Spleen (tissue), 11 donors: Measurements from ENCODE around the gene VPS51. TPM values are rescaled to one million over a fixed set of nuclear protein-coding genes. Genes with fewer than 3 reads are reported as not detected.

Source experiments
- DNase-seq: peaks from one replicate; pipeline ENCODE4 v3.0.0-alpha.2; 2020
- H3K27ac ChIP-seq, 8 donors: fragments of 200-600 bp; sonication (generic) in 7 of 8; 1 replicate in 4 of 8; 2 replicates in 4 of 8; pipeline versions ENCODE4 v1.5.0 to v1.8.0; 2016 to 2021; ENCODE audit warnings: inconsistent platforms in 4 of 8, mild to moderate bottlenecking in 4 of 8, moderate library complexity in 1 of 8
- H3K27me3 ChIP-seq, 7 donors: fragments of 200-600 bp; sonication (generic) in 6 of 7; replicated peaks in 1 of 7; 1 replicate in 4 of 7; 2 replicates in 3 of 7; pipeline versions ENCODE4 v1.5.0 to v1.8.0; 2016 to 2021; ENCODE audit warnings: inconsistent platforms in 3 of 7, mild to moderate bottlenecking in 1 of 7
- H3K36me3 ChIP-seq, 6 donors: fragments of 200-600 bp; sonication (generic) in 5 of 6; 1 replicate in 4 of 6; 2 replicates in 2 of 6; pipeline versions ENCODE4 v1.5.0 to v1.8.0; 2016 to 2021; ENCODE audit warnings: inconsistent platforms in 2 of 6
- H3K4me1 ChIP-seq, 6 donors: fragments of 200-600 bp; sonication (generic) in 5 of 6; 1 replicate in 3 of 6; 2 replicates in 3 of 6; pipeline versions ENCODE4 v1.5.0 to v1.8.0; 2016 to 2021; ENCODE audit warnings: inconsistent platforms in 3 of 6
- H3K4me3 ChIP-seq, 8 donors: fragments of 200-600 bp; sonication (generic) in 7 of 8; 1 replicate in 4 of 8; 2 replicates in 4 of 8; pipeline versions ENCODE4 v1.5.0 to v1.8.0; 2016 to 2021; ENCODE audit warnings: inconsistent platforms in 4 of 8, mild to moderate bottlenecking in 4 of 8, moderate library complexity in 2 of 8
- H3K9me3 ChIP-seq, 8 donors: fragments of 200-600 bp; sonication (generic) in 7 of 8; 1 replicate in 4 of 8; 2 replicates in 4 of 8; pipeline versions ENCODE4 v1.5.0 to v1.8.0; 2016 to 2021; ENCODE audit warnings: inconsistent platforms in 4 of 8
- CTCF ChIP-seq, 11 experiments: fragments of 200-600 bp in 7 of 11; fragments of 450-650 bp in 4 of 11; sonication (generic) in 4 of 11; IDR thresholded peaks in 8 of 11; conservative IDR thresholded peaks in 3 of 11; 1 replicate in 7 of 11; 2 replicates in 4 of 11; pipeline versions ENCODE4 v1.4.0 to v1.8.0; 2016 to 2021; ENCODE audit warnings: antibody characterized with exemption in 11 of 11, inconsistent platforms in 4 of 11, mild to moderate bottlenecking in 1 of 11
- POLR2A ChIP-seq, 3 donors: fragments of 450-650 bp; IDR thresholded peaks; one replicate each; pipeline ENCODE4 v1.5.1; 2017; ENCODE audit warnings: antibody characterized with exemption in 3 of 3, mild to moderate bottlenecking in 1 of 3
- POLR2AphosphoS5 ChIP-seq, 3 donors: sonication (generic); formaldehyde crosslinking; IDR thresholded peaks; one replicate each; pipeline ENCODE4 v1.5.1; 2017; ENCODE audit warnings: antibody characterized with exemption in 3 of 3
- WGBS, 5 donors: extraction: QIAGEN DNeasy Blood & Tissue Kit in 3 of 5; methylation state at CpG; one replicate each; pipeline versions ENCODE4 v1.1.5 to v1.1.7; 2013 to 2018; 5-methylcytosine and 5-hydroxymethylcytosine counted together
- intact Hi-C: fragments of 100-400 bp; cut with DNase I; formaldehyde crosslinking; loops from one replicate; pipeline ENCODE4 v1.15.0; 2023; ENCODE audit warnings: low total_unique reads
- polyA plus RNA-seq, 3 donors: library from polyadenylated mRNA; stranded (reverse); fragments of 200-250 nt; gene quantifications; one replicate each; pipeline ENCODE4 v1.2.1, GENCODE V29; 2013
- total RNA-seq, 7 donors: library from RNA; depleted of rRNA in 3 of 7; stranded (reverse); fragments of >200 nt in 3 of 7; fragmentation: NEBNext Ultra II Directional in 4 of 7; extraction: Animal tissue kit (Norgen Biotek cat#: 25700) in 4 of 7; gene quantifications; one replicate each; pipeline versions ENCODE4 v1.1.0 to v1.2.1, GENCODE V29; 2016 to 2021
- donor health status: healthy with polysubstance abuse.
- donor health status: DM: no; HTN: no; CAD: no; lungs with moderate emphysema.
- donor health status: DM: no; HTN: no; CAD: no.
- donor health status: Bipolar disorder and iron deficiency.
- donor health status: healthy.
- donor health status: DM: no; HTN: no; CAD: no.
- donor health status: DM: yes; HTN: yes; CAD: no.

Gene VPS51
- total and polyA plus RNA-seq, 10 donors = 103 to 570 (median 149) TPM

GRCh38 chr11:65131895-65132237, 35.9 kb downstream of the VPS51 start:
- H3K4me1 ChIP-seq = peaks cover 38 to 86% (median 58%) of the 10 kb centered on the region in 6 donors
- peaks cover 9 to 62% (median 60%) of the 10 kb centered on the region in 6 donors for H3K36me3 ChIP-seq
- WGBS, 5 donors = 51 to 75% (median 71%) methylated on average over 6 of the region's 6 CpGs
- peak; percentile 74 for DNase-seq
- no peaks in the 10 kb centered on the region for H3K9me3 ChIP-seq
- H3K4me3 ChIP-seq = peak overlapping the region in 7 of 8 donors; percentile 77 to 98 (median 95)
- TF ChIP-seq POLR2AphosphoS5 (IDR thresholded peaks at IDR 0.05) (no peak), POLR2A (IDR thresholded peaks at IDR 0.05) (no peak), CTCF (IDR thresholded peaks at IDR 0.05 in 8 of 11, conservative IDR thresholded peaks at IDR 0.05 in 3 of 11) (no peak)
- intact Hi-C loops = no loop called here
- H3K27ac ChIP-seq = peak overlapping the region in 7 of 8 donors; percentile 9 to 100 (median 92)
- no peaks in the 10 kb centered on the region for H3K27me3 ChIP-seq

GRCh38 chr11:65132238-65132987, 36.4 kb downstream of the VPS51 start:
- peak in 1 of 3 donors; percentile 12 for TF ChIP-seq POLR2A (IDR thresholded peaks at IDR 0.05)
- TF ChIP-seq POLR2AphosphoS5 (IDR thresholded peaks at IDR 0.05) = peak; percentile 46 to 80 (median 70)
- TF ChIP-seq CTCF (IDR thresholded peaks at IDR 0.05 in 8 of 11, conservative IDR thresholded peaks at IDR 0.05 in 3 of 11) = no peak
- Histone ChIP-seq H3K9me3 (no peaks in the 10 kb centered on the region), H3K27ac (peak overlapping the region; percentile 3 to 100 (median 96)), H3K4me3 (peak overlapping the region; percentile 77 to 99 (median 96)), H3K4me1 (peaks cover 38 to 85% (median 58%) of the 10 kb centered on the region in 6 donors), H3K27me3 (no peaks in the 10 kb centered on the region), H3K36me3 (peaks cover 9 to 57% (median 54%) of the 10 kb centered on the region in 6 donors)
- intact Hi-C loops = no loop called here
- 47 to 66% (median 55%) methylated on average over 9 to 10 of the region's 10 CpGs for WGBS, 5 donors
- peak; percentile 89 for DNase-seq

GRCh38 chr11:65132988-65133700, 37.1 kb downstream of the VPS51 start:
- H3K4me1 ChIP-seq = peaks cover 38 to 84% (median 58%) of the 10 kb centered on the region in 6 donors
- H3K27ac ChIP-seq = peak overlapping the region; percentile 3 to 100 (median 98)
- H3K27me3 ChIP-seq = no peaks in the 10 kb centered on the region
- peak overlapping the region; percentile 77 to 99 (median 96) for H3K4me3 ChIP-seq
- H3K9me3 ChIP-seq = no peaks in the 10 kb centered on the region
- TF ChIP-seq CTCF (IDR thresholded peaks at IDR 0.05 in 8 of 11, conservative IDR thresholded peaks at IDR 0.05 in 3 of 11) (no peak), POLR2AphosphoS5 (IDR thresholded peaks at IDR 0.05) (peak; percentile 45 to 68 (median 64)), POLR2A (IDR thresholded peaks at IDR 0.05) (no peak)
- intact Hi-C loops = no loop called here
- whole genome bisulfite sequencing, 5 donors = 32 to 48% (median 36%) methylated on average over 14 to 18 of the region's 18 CpGs
- H3K36me3 ChIP-seq = peaks cover 5 to 49% (median 47%) of the 10 kb centered on the region in 6 donors
- DNase-seq = peak; percentile 93

GRCh38 chr11:65133724-65134123, 37.7 kb downstream of the VPS51 start:
- Histone ChIP-seq H3K4me3 (peak overlapping the region; percentile 77 to 99 (median 96)), H3K27ac (peak overlapping the region; percentile 92 to 100 (median 98)), H3K27me3 (no peaks in the 10 kb centered on the region), H3K9me3 (no peaks in the 10 kb centered on the region), H3K4me1 (peaks cover 38 to 78% (median 58%) of the 10 kb centered on the region in 6 donors), H3K36me3 (peaks cover 5 to 43% (median 41%) of the 10 kb centered on the region in 6 donors)
- intact Hi-C loops = no loop called here
- no peak for TF ChIP-seq POLR2AphosphoS5 (IDR thresholded peaks at IDR 0.05)
- no peak for TF ChIP-seq POLR2A (IDR thresholded peaks at IDR 0.05)
- no peak for DNase-seq
- WGBS, 5 donors = 0 to 3% (median 2%) methylated on average over 10 to 20 of the region's 20 CpGs
